Measurements from ENCODE around the gene KRT35.

- TF ChIP-seq CTCF (IDR thresholded peaks at IDR 0.05), result no peak
- no peak for TF ChIP-seq POLR2A (IDR thresholded peaks at IDR 0.05)
- no peak for TF ChIP-seq POLR2AphosphoS5 (IDR thresholded peaks at IDR 0.05)
Observed at GRCh38 chr17:41491476-41491875, 10.5 kb upstream of the KRT35 start.
